Smooth muscle cell (in vitro differentiated cells): ENCODE measurements around the gene CUL4A. TPM values are rescaled to one million over a fixed set of nuclear protein-coding genes. Genes with fewer than 3 reads are reported as not detected.

Experiments
- DNase-seq: peaks from one replicate; lab custom pipeline; 2025; ENCODE audit not compliant: unreplicated experiment; lab: John Stamatoyannopoulos, UW
- H2AFZ ChIP-seq: fragments of 200-600 bp; sonication (generic); 2 replicates; pipeline ENCODE4 v1.6.0; 2016; ENCODE audit warnings: antibody characterized with exemption, low read depth, mild to moderate bottlenecking
- H3F3A ChIP-seq: fragments of 200-600 bp; sonication (generic); 2 replicates; pipeline ENCODE4 v1.6.0; 2017; ENCODE audit warnings: antibody characterized with exemption, low read depth
- H3K27ac ChIP-seq: fragments of 200-600 bp; sonication (generic); 2 replicates; pipeline ENCODE4 v1.5.1; 2016; ENCODE audit warnings: low read depth, mild to moderate bottlenecking
- H3K27me3 ChIP-seq: fragments of 200-600 bp; sonication (generic); 2 replicates; pipeline ENCODE4 v1.6.1; 2016; ENCODE audit warnings: low read depth, mild to moderate bottlenecking
- H3K36me3 ChIP-seq: fragments of 200-600 bp; sonication (generic); 2 replicates; pipeline ENCODE4 v1.5.1; 2016; ENCODE audit warnings: low read depth
- H3K4me1 ChIP-seq: fragments of 200-600 bp; sonication (generic); 2 replicates; pipeline ENCODE4 v1.5.1; 2016; ENCODE audit warnings: low read depth
- H3K4me2 ChIP-seq: fragments of 200-600 bp; sonication (generic); 2 replicates; pipeline ENCODE4 v1.6.0; 2016; ENCODE audit warnings: mild to moderate bottlenecking
- H3K4me3 ChIP-seq: fragments of 200-600 bp; sonication (generic); 2 replicates; pipeline ENCODE4 v1.5.1; 2016; ENCODE audit warnings: mild to moderate bottlenecking
- H3K79me2 ChIP-seq: fragments of 200-600 bp; sonication (generic); 2 replicates; pipeline ENCODE4 v1.6.0; 2016; ENCODE audit warnings: low read depth, mild to moderate bottlenecking
- H3K9ac ChIP-seq: fragments of 200-600 bp; sonication (generic); 2 replicates; pipeline ENCODE4 v1.6.0; 2016; ENCODE audit warnings: low read depth
- H3K9me3 ChIP-seq: fragments of 200-600 bp; sonication (generic); replicated peaks from 2 replicates; pipeline ENCODE4 v1.5.1; 2016; ENCODE audit warnings: low read depth
- H4K20me1 ChIP-seq: fragments of 200-600 bp; sonication (generic); 2 replicates; pipeline ENCODE4 v1.6.0; 2016; ENCODE audit warnings: low read depth
- WGBS: methylation state at CpG from one replicate; pipeline ENCODE4 v1.1.7; 2016; ENCODE audit warnings: low lambda C conversion rate; 5-methylcytosine and 5-hydroxymethylcytosine counted together
- polyA plus RNA-seq: library from polyadenylated mRNA; unstranded; fragments of >200 nt; fragmentation: Nextera tagmentation; extraction: Ambion mirVana; gene quantifications from 2 replicates; pipeline ENCODE4 v1.2.1, GENCODE V29; 2016
- total RNA-seq: library from RNA; depleted of rRNA; stranded (reverse); fragments of >200 nt; gene quantifications from 2 replicates; pipeline ENCODE4 v1.2.3, GENCODE V29; 2014
- TF ChIP-seq, protein P1 (sequence below): fragments of 200-600 bp; sonication (generic); IDR thresholded peaks from 2 replicates; pipeline ENCODE4 v1.5.1; 2017; ENCODE audit warnings: borderline replicate concordance, mild to moderate bottlenecking, antibody characterized with exemption; ENCODE audit not compliant: insufficient read depth, poor library complexity, severe bottlenecking

Gene CUL4A
- total and polyA plus RNA-seq, 2 experiments from 2014 or later, result 40.3 to 62.7 TPM

DNA sequence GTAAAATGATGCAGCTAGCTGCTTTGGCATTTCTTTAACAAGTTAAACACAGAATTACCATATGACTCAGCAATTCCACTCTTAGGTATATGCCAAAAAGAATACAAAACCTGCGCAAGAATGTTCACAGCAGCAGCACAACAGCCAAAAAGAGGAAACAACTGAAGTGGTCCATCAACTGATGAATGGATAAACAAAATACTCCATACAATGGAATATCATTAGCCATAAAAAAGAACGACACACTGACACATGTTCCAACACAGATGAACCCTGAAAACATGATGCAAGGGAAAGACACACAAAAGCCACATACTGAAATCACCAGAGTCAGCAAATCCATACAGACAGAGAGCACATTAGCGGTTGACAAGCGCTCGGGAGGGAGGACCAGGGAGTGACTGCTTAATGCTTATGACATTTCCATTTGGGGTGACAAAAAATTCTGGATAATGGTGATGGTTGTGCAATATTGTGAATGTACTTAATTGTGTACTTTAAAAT is 3.9 kb upstream of the CUL4A start:
- TF ChIP-seq, protein P1, sequence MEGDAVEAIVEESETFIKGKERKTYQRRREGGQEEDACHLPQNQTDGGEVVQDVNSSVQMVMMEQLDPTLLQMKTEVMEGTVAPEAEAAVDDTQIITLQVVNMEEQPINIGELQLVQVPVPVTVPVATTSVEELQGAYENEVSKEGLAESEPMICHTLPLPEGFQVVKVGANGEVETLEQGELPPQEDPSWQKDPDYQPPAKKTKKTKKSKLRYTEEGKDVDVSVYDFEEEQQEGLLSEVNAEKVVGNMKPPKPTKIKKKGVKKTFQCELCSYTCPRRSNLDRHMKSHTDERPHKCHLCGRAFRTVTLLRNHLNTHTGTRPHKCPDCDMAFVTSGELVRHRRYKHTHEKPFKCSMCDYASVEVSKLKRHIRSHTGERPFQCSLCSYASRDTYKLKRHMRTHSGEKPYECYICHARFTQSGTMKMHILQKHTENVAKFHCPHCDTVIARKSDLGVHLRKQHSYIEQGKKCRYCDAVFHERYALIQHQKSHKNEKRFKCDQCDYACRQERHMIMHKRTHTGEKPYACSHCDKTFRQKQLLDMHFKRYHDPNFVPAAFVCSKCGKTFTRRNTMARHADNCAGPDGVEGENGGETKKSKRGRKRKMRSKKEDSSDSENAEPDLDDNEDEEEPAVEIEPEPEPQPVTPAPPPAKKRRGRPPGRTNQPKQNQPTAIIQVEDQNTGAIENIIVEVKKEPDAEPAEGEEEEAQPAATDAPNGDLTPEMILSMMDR, result no peak
- no peak for DNase-seq
- Histone ChIP-seq H3K9me3 (no peaks in the 10 kb centered on the region), H3K27me3 (no peaks in the 10 kb centered on the region), H4K20me1 (peaks cover 54% of the 10 kb centered on the region), H3K4me2 (no peak overlapping the region), H3K79me2 (peaks cover 80% of the 10 kb centered on the region), H3K4me1 (peaks cover 6% of the 10 kb centered on the region), H3K9ac (no peak overlapping the region), H3K4me3 (no peak overlapping the region), H3F3A (peaks cover 6% of the 10 kb centered on the region), H2AFZ (no peak overlapping the region), H3K27ac (no peak overlapping the region), H3K36me3 (no peaks in the 10 kb centered on the region)
- WGBS, result 88% methylated on average over 5 of the region's 5 CpGs

DNA sequence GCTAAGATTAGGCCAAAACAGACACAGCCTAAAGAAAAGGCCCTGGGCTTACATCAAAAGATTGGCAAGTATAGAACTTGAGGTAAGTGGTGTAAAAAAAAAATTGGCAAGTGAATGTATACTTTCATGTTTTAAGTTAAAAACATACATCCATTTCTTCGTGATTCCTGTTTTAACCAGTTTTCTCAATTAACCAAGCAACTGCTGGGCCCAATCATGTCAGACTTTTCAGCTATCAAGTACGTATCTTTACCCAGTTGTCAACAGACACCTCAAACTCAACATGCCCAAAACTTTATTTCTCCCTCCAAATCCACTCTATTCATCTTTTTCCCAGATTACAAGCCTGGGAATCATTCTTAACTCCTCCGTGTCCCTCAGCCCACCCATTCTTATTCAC is 2.0 kb upstream of the CUL4A start:
- H3K36me3 ChIP-seq, result no peaks in the 10 kb centered on the region
- WGBS, result 52% methylated on average over 3 of the region's 3 CpGs
- H3K4me3 ChIP-seq, result peak overlapping the region; percentile 84
- H3K9ac ChIP-seq, result peak overlapping the region; percentile 97
- TF ChIP-seq, protein P1, result no peak
- H3K79me2 ChIP-seq, result peaks cover 81% of the 10 kb centered on the region
- no peak for DNase-seq
- peaks cover 11% of the 10 kb centered on the region for H3K4me1 ChIP-seq
- no peaks in the 10 kb centered on the region for H3K27me3 ChIP-seq
- H3F3A ChIP-seq, result peaks cover 10% of the 10 kb centered on the region
- H3K9me3 ChIP-seq, result no peaks in the 10 kb centered on the region
- peak overlapping the region; percentile 85 for H2AFZ ChIP-seq
- H3K27ac ChIP-seq, result peak overlapping the region; percentile 96
- H4K20me1 ChIP-seq, result peaks cover 56% of the 10 kb centered on the region
- H3K4me2 ChIP-seq, result peak overlapping the region; percentile 97

DNA sequence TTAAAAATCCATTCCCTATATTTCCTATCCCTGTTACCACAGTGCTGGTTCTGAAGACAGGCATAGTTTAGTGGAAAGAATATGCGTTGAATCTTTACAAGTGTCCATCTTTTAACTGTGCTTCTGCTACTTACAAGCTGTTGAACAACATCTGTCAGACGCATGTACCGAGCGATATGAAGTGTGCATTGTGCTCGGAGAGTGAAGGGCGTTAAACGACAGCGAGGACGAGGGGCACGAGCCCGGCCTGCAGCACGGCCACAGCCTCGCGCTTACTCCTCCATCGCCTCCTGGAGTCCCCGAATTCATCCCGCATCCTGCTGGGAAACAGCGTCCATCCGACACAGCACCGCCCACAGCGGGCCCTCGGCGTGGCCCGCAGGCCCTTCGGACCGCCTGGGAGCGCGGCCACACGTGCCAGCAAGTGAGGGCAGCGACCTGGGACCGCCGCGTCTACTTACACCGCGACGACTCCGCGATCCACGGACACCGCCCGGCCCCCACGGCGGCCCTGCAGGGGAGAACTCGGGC is 1.5 kb upstream of the CUL4A start:
- Histone ChIP-seq H3K4me3 (peak overlapping the region; percentile 84), H3K9me3 (no peaks in the 10 kb centered on the region), H3K27ac (peak overlapping the region; percentile 96), H3K36me3 (no peaks in the 10 kb centered on the region), H3K4me1 (peaks cover 11% of the 10 kb centered on the region), H3K4me2 (peak overlapping the region; percentile 97), H3K27me3 (no peaks in the 10 kb centered on the region), H3F3A (peaks cover 10% of the 10 kb centered on the region), H2AFZ (peak overlapping the region; percentile 85), H4K20me1 (peaks cover 56% of the 10 kb centered on the region), H3K79me2 (peaks cover 81% of the 10 kb centered on the region), H3K9ac (peak overlapping the region; percentile 97)
- under 1% methylated on average over 44 of the region's 44 CpGs for WGBS
- TF ChIP-seq, protein P1, result no peak
- DNase-seq, result peak; percentile 42
